GM20431 (cell line): ENCODE measurements around the gene MNT.

ENCODE experiments used
- in situ Hi-C: fragments of 300-500 bp; cut with MseI, MboI; formaldehyde crosslinking; loops from one replicate; pipeline ENCODE4 v1.15.0; 2020; ENCODE audit warnings: low sequenced_read_pairs; ENCODE audit not compliant: unreplicated experiment

MNT gene

GRCh38 chr17:2418572-2418971 lies 17.7 kb upstream of the MNT start:
- in situ Hi-C loops, result no loop called here

GRCh38 chr17:2416010-2416734 lies 15.3 kb upstream of the MNT start:
- in situ Hi-C loops, result no loop called here

GRCh38 chr17:2415081-2415480 lies 14.2 kb upstream of the MNT start:
- in situ Hi-C loops, result no loop called here

- in situ Hi-C loops, result no loop called here
Observed at GRCh38 chr17:2414446-2415064, 13.7 kb upstream of the MNT start.

- in situ Hi-C loops, result no loop called here
Observed at GRCh38 chr17:2412561-2413021, 11.7 kb upstream of the MNT start.

- in situ Hi-C loops, result no loop called here
Observed at GRCh38 chr17:2410951-2411350, 10.1 kb upstream of the MNT start.

- in situ Hi-C loops, result no loop called here
Observed at GRCh38 chr17:2406903-2407790, 6.3 kb upstream of the MNT start.

- in situ Hi-C loops, result no loop called here
Observed at GRCh38 chr17:2406271-2406902, 5.5 kb upstream of the MNT start.

- in situ Hi-C loops, result no loop called here
Observed at GRCh38 chr17:2405247-2405926, 4.5 kb upstream of the MNT start.

GRCh38 chr17:2403044-2403443 lies 2.2 kb upstream of the MNT start:
- in situ Hi-C loops, result no loop called here

- in situ Hi-C loops, result no loop called here
Observed at GRCh38 chr17:2402544-2402943, 1.7 kb upstream of the MNT start.

- in situ Hi-C loops, result no loop called here
Observed at GRCh38 chr17:2401426-2402221, 764 bp upstream of the MNT start.

GRCh38 chr17:2400474-2400866 lies 390 bp downstream of the MNT start:
- in situ Hi-C loops, result no loop called here

- in situ Hi-C loops, result no loop called here
Observed at GRCh38 chr17:2399572-2400473, 1.0 kb downstream of the MNT start.

GRCh38 chr17:2398655-2399571 lies 1.9 kb downstream of the MNT start:
- in situ Hi-C loops, result no loop called here

- in situ Hi-C loops, result no loop called here
Observed at GRCh38 chr17:2398182-2398581, 2.7 kb downstream of the MNT start.
